KMS-11 (cell line): ENCODE measurements around the gene HOOK1.

ENCODE experiments used
- H2AFZ ChIP-seq: fragments of 200-600 bp; sonication (generic); 2 replicates; pipeline ENCODE4 v1.6.1; 2016; ENCODE audit warnings: antibody characterized with exemption, mixed run types, low read depth
- H3K27ac ChIP-seq: fragments of 200-600 bp; sonication (generic); 2 replicates; pipeline ENCODE4 v1.6.1; 2016; ENCODE audit warnings: mild to moderate bottlenecking, mixed run types
- H3K27me3 ChIP-seq: fragments of 200-600 bp; sonication (generic); 2 replicates; pipeline ENCODE4 v1.6.1; 2017; ENCODE audit warnings: mild to moderate bottlenecking, low read depth, mixed run types, moderate library complexity; ENCODE audit not compliant: insufficient read depth
- H3K36me3 ChIP-seq: fragments of 200-600 bp; sonication (generic); 2 replicates; pipeline ENCODE4 v1.6.1; 2017; ENCODE audit warnings: mild to moderate bottlenecking, mixed run types; ENCODE audit not compliant: insufficient read depth
- H3K4me1 ChIP-seq: fragments of 200-600 bp; sonication (generic); 2 replicates; pipeline ENCODE4 v1.6.1; 2016; ENCODE audit warnings: mild to moderate bottlenecking, low read depth, mixed run types; ENCODE audit not compliant: poor library complexity, severe bottlenecking
- H3K4me2 ChIP-seq: fragments of 200-600 bp; sonication (generic); 2 replicates; pipeline ENCODE4 v1.7.0; 2016; ENCODE audit warnings: mild to moderate bottlenecking, mixed run types
- H3K4me3 ChIP-seq: fragments of 200-600 bp; sonication (generic); IDR thresholded peaks from 2 replicates; pipeline ENCODE4 v1.6.1; 2017; ENCODE audit warnings: low read depth, low read length, mixed read lengths; ENCODE audit not compliant: insufficient read depth
- H3K79me2 ChIP-seq: fragments of 200-600 bp; sonication (generic); 2 replicates; pipeline ENCODE4 v1.6.1; 2016; ENCODE audit warnings: low read depth, mixed run types; ENCODE audit not compliant: insufficient read depth
- H3K9ac ChIP-seq: fragments of 200-600 bp; sonication (generic); 2 replicates; pipeline ENCODE4 v1.6.1; 2016; ENCODE audit warnings: mild to moderate bottlenecking, mixed run types
- H4K20me1 ChIP-seq: fragments of 200-600 bp; sonication (generic); 2 replicates; pipeline ENCODE4 v1.6.1; 2016; ENCODE audit warnings: mild to moderate bottlenecking, mixed run types; ENCODE audit not compliant: insufficient read depth
- TF ChIP-seq, protein P1 (sequence below): fragments of 200-600 bp; sonication (generic); conservative IDR thresholded peaks from 2 replicates; pipeline ENCODE4 v1.6.1; 2017; ENCODE audit warnings: low read depth, mild to moderate bottlenecking, antibody characterized with exemption, low read length, moderate library complexity, mixed read lengths

Gene HOOK1

DNA sequence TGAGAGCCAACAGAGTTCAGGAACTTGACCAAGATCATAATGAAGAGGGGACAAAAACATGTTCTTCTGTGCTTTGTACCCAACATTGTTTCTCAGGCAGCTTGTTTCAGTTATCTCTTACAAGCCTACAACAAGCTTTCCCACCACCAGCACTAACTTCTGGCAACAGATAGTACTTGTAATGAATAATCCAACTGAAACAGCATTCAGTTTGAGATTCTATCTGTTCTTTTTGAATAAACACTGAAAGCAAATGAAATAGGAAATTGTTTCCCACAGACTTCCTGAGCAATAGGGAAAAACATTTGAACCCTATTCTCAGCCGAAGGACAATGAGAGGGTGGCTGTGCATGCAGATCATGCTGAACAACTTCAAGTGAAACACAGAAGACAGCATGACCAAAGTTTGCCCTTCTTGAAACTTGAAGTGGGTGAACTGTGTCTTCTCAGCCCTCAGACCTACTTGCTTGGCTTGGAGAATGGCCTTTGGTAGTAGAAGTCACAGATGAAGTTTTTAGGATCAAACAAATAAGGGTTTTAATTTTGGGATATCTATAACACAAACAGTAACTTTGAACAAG, 11.2 kb upstream of the HOOK1 start:
- no peaks in the 10 kb centered on the region for H3K79me2 ChIP-seq
- TF ChIP-seq, protein P1, sequence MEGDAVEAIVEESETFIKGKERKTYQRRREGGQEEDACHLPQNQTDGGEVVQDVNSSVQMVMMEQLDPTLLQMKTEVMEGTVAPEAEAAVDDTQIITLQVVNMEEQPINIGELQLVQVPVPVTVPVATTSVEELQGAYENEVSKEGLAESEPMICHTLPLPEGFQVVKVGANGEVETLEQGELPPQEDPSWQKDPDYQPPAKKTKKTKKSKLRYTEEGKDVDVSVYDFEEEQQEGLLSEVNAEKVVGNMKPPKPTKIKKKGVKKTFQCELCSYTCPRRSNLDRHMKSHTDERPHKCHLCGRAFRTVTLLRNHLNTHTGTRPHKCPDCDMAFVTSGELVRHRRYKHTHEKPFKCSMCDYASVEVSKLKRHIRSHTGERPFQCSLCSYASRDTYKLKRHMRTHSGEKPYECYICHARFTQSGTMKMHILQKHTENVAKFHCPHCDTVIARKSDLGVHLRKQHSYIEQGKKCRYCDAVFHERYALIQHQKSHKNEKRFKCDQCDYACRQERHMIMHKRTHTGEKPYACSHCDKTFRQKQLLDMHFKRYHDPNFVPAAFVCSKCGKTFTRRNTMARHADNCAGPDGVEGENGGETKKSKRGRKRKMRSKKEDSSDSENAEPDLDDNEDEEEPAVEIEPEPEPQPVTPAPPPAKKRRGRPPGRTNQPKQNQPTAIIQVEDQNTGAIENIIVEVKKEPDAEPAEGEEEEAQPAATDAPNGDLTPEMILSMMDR = no peak
- no peaks in the 10 kb centered on the region for H3K27me3 ChIP-seq
- H4K20me1 ChIP-seq = no peaks in the 10 kb centered on the region
- H3K4me3 ChIP-seq = no peak overlapping the region
- H3K27ac ChIP-seq = no peak overlapping the region
- no peak overlapping the region for H3K9ac ChIP-seq
- no peaks in the 10 kb centered on the region for H3K4me1 ChIP-seq
- H2AFZ ChIP-seq = no peak overlapping the region
- no peak overlapping the region for H3K4me2 ChIP-seq
- H3K36me3 ChIP-seq = no peaks in the 10 kb centered on the region

DNA sequence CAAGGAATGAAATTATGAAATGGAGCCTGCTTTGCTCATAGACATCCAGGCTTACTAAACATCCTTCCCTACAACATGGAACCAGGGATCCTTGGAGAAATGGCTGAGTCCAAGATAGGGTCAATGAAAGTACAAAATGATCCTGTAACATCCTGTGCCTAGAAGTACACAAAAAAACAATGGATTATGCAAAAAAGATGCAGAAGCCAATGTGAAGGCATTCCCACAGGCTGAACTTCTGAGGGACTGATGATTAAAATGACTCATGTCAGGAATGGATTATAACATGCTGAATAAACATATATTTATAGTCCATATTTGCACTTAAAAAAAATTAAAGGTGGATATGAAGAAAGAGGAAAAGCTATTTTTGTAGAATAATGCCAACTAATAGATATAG, 10.4 kb upstream of the HOOK1 start:
- Histone ChIP-seq H3K79me2 (no peaks in the 10 kb centered on the region), H3K36me3 (no peaks in the 10 kb centered on the region), H4K20me1 (no peaks in the 10 kb centered on the region), H3K4me2 (no peak overlapping the region), H3K4me3 (no peak overlapping the region), H3K9ac (no peak overlapping the region), H3K27me3 (no peaks in the 10 kb centered on the region), H3K27ac (no peak overlapping the region), H3K4me1 (no peaks in the 10 kb centered on the region), H2AFZ (no peak overlapping the region)
- TF ChIP-seq, protein P1 = no peak

DNA sequence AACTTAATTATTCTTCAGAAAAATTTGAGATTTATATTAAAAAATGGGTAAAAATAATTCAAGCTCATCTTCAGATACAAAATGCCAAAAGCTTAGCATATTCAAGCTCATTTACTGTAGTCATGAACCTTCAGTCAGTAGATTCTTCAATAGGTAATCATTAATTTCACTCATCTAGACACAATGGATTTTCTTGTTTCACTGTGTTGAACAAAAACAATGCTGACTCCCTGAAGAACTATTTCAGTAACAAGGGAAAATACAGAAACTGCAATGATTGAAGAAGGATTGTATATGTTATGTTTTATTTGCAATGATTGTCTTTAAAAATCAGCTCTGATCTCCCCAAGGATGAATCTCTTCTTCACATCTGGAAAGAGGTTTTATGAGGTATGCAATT, 9.2 kb upstream of the HOOK1 start:
- TF ChIP-seq, protein P1 = no peak
- no peaks in the 10 kb centered on the region for H3K27me3 ChIP-seq

DNA sequence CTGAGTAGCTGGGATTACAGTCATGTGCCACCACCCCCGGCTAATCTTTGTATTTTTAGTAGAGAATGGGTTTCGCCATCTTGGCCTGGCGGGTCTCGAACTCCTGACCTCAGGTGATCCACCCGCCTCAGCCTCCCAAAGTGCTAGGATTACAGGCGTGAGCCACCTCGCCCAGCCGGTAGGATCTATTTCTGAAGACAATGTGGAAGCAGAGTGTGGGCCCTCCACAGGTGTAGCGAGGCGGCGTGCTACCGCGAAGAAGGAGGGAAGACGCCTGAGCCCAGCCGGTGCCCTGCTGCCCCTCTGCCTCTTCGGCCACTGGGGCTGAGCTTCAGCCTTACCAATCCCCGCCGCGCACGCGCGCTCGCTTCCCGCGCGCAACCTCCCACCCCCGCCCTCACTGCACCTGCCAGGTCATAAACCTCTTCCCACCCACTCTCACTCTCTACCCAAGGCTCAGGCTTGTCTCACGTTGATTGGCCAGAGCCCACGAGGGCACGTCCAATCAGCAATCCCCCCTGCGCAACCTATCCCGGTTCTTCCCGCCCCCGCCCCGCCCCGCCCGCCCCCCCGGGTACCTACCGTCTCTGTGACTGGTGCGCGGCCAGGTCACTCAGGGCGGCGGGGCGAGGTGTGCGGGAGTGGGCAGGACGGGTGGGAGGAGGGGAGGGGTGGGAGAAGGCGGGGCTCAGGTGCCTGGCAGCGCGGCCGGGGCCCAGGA, 409 bp upstream of the HOOK1 start:
- H3K4me2 ChIP-seq = peak overlapping the region; percentile 69
- H3K27ac ChIP-seq = peak overlapping the region; percentile 32
- H3K4me3 ChIP-seq = peak overlapping the region; percentile 41
- no peaks in the 10 kb centered on the region for H3K36me3 ChIP-seq
- no peaks in the 10 kb centered on the region for H4K20me1 ChIP-seq
- TF ChIP-seq, protein P1 = no peak
- no peaks in the 10 kb centered on the region for H3K27me3 ChIP-seq
- H3K9ac ChIP-seq = peak overlapping the region; percentile 82; the same call in 1 of the 2 replicates
- H2AFZ ChIP-seq = peak overlapping the region; percentile 90
- peaks cover 42% of the 10 kb centered on the region; the same call in 1 of the 2 replicates for H3K79me2 ChIP-seq
- H3K4me1 ChIP-seq = peaks cover 34% of the 10 kb centered on the region

More for the DNA sequence above, 9.2 kb upstream of the HOOK1 start:
- Histone ChIP-seq H4K20me1 (no peaks in the 10 kb centered on the region), H3K4me3 (no peak overlapping the region), H3K9ac (no peak overlapping the region), H3K4me1 (no peaks in the 10 kb centered on the region), H3K79me2 (no peaks in the 10 kb centered on the region), H3K36me3 (no peaks in the 10 kb centered on the region), H2AFZ (no peak overlapping the region), H3K4me2 (no peak overlapping the region), H3K27ac (no peak overlapping the region)
